GM12864 (cell line): ENCODE results near the gene ITPR1.

Experiments
- DNase-seq: peaks from one replicate; pipeline ENCODE4 v3.0.0-alpha.2; 2011; ENCODE audit warnings: low read depth
- H3K4me3 ChIP-seq: 2 replicates; pipeline ENCODE4 v1.5.1; 2011; ENCODE audit warnings: mild to moderate bottlenecking, low read depth, low read length, control low read depth
- CTCF ChIP-seq: IDR thresholded peaks from 2 replicates; pipeline ENCODE4 v1.5.1; 2011; ENCODE audit warnings: low read depth, mild to moderate bottlenecking, moderate library complexity, low read length, control low read depth, inconsistent platforms; ENCODE audit errors: missing control alignments

Gene ITPR1

GRCh38 chr3:4856564-4856963 is 363.4 kb downstream of the ITPR1 start:
- no peak for TF ChIP-seq CTCF
- DNase-seq, result no peak

GRCh38 chr3:4856986-4857385 is 363.8 kb downstream of the ITPR1 start:
- DNase-seq, result no peak
- TF ChIP-seq CTCF, result no peak
- H3K4me3 ChIP-seq, result no peak overlapping the region

More at GRCh38 chr3:4856564-4856963, 363.4 kb downstream of the ITPR1 start:
- no peak overlapping the region for H3K4me3 ChIP-seq

GRCh38 chr3:4859788-4860187 is 366.6 kb downstream of the ITPR1 start:
- no peak for TF ChIP-seq CTCF
- H3K4me3 ChIP-seq, result no peak overlapping the region

GRCh38 chr3:4862973-4863372 is 369.8 kb downstream of the ITPR1 start:
- no peak for DNase-seq
- H3K4me3 ChIP-seq, result no peak overlapping the region
- TF ChIP-seq CTCF, result no peak

More at GRCh38 chr3:4859788-4860187, 366.6 kb downstream of the ITPR1 start:
- no peak for DNase-seq

- no peak for DNase-seq
- TF ChIP-seq CTCF, result no peak
- H3K4me3 ChIP-seq, result no peak overlapping the region
Observed at GRCh38 chr3:4864503-4864902, 371.4 kb downstream of the ITPR1 start.

- no peak overlapping the region for H3K4me3 ChIP-seq
- TF ChIP-seq CTCF, result no peak
- no peak for DNase-seq
Observed at GRCh38 chr3:4865714-4866113, 372.6 kb downstream of the ITPR1 start.

- no peak for TF ChIP-seq CTCF
- no peak for DNase-seq
- H3K4me3 ChIP-seq, result no peak overlapping the region
Observed at GRCh38 chr3:4866866-4867265, 373.7 kb downstream of the ITPR1 start.
